ENCODE results near the gene CD96.

DNA sequence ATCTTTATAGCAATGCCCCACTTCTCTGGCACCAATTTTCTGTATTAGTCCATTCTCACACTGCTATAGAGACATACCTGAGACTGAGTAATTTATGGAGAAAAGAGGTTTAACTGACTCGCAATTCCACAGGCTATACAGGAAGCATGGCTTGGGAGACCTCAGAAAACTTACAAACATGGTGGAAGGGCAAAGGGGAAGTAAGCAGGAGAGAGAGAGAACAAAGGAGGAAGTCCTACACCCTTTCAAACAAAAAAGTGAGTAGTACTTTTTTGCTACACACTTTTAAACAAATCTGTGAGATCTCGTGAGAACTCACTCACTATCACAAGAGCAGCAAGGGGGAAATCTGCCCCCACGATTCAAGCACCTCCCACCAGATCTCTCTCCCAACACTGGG, 120.9 kb downstream of the CD96 start:
- TF ChIP-seq, protein P1, sequence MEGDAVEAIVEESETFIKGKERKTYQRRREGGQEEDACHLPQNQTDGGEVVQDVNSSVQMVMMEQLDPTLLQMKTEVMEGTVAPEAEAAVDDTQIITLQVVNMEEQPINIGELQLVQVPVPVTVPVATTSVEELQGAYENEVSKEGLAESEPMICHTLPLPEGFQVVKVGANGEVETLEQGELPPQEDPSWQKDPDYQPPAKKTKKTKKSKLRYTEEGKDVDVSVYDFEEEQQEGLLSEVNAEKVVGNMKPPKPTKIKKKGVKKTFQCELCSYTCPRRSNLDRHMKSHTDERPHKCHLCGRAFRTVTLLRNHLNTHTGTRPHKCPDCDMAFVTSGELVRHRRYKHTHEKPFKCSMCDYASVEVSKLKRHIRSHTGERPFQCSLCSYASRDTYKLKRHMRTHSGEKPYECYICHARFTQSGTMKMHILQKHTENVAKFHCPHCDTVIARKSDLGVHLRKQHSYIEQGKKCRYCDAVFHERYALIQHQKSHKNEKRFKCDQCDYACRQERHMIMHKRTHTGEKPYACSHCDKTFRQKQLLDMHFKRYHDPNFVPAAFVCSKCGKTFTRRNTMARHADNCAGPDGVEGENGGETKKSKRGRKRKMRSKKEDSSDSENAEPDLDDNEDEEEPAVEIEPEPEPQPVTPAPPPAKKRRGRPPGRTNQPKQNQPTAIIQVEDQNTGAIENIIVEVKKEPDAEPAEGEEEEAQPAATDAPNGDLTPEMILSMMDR (IDR thresholded peaks at IDR 0.05) = no peak
- TF ChIP-seq ZFX (IDR thresholded peaks at IDR 0.05; ENCODE audit: borderline replicate concordance) = no peak

Measured in 22Rv1 (cell line).